Measurements from ENCODE around the gene FAM171A1.

- no peak for TF ChIP-seq CTCF (conservative IDR thresholded peaks at IDR 0.05)
- no peak for TF ChIP-seq ZFX (IDR thresholded peaks at IDR 0.05)
Measured at GRCh38 chr10:15342970-15343369, 28.1 kb downstream of the FAM171A1 start.

All from C4-2B (cell line).